Smooth muscle cell (in vitro differentiated cells): ENCODE measurements around the gene ABLIM3. TPM values are rescaled to one million over a fixed set of nuclear protein-coding genes. Genes with fewer than 3 reads are reported as not detected.
A peak's percentile ranks its signal among the peaks of the same experiment; 100 is the strongest.

Experiments
- DNase-seq: peaks from one replicate; lab custom pipeline; 2025; ENCODE audit not compliant: unreplicated experiment; lab: John Stamatoyannopoulos, UW
- H2AFZ ChIP-seq: fragments of 200-600 bp; sonication (generic); 2 replicates; pipeline ENCODE4 v1.6.0; 2016; ENCODE audit warnings: antibody characterized with exemption, low read depth, mild to moderate bottlenecking
- H3F3A ChIP-seq: fragments of 200-600 bp; sonication (generic); 2 replicates; pipeline ENCODE4 v1.6.0; 2017; ENCODE audit warnings: antibody characterized with exemption, low read depth
- H3K27ac ChIP-seq: fragments of 200-600 bp; sonication (generic); 2 replicates; pipeline ENCODE4 v1.5.1; 2016; ENCODE audit warnings: low read depth, mild to moderate bottlenecking
- H3K27me3 ChIP-seq: fragments of 200-600 bp; sonication (generic); 2 replicates; pipeline ENCODE4 v1.6.1; 2016; ENCODE audit warnings: low read depth, mild to moderate bottlenecking
- H3K36me3 ChIP-seq: fragments of 200-600 bp; sonication (generic); 2 replicates; pipeline ENCODE4 v1.5.1; 2016; ENCODE audit warnings: low read depth
- H3K4me1 ChIP-seq: fragments of 200-600 bp; sonication (generic); 2 replicates; pipeline ENCODE4 v1.5.1; 2016; ENCODE audit warnings: low read depth
- H3K4me2 ChIP-seq: fragments of 200-600 bp; sonication (generic); 2 replicates; pipeline ENCODE4 v1.6.0; 2016; ENCODE audit warnings: mild to moderate bottlenecking
- H3K4me3 ChIP-seq: fragments of 200-600 bp; sonication (generic); 2 replicates; pipeline ENCODE4 v1.5.1; 2016; ENCODE audit warnings: mild to moderate bottlenecking
- H3K79me2 ChIP-seq: fragments of 200-600 bp; sonication (generic); 2 replicates; pipeline ENCODE4 v1.6.0; 2016; ENCODE audit warnings: low read depth, mild to moderate bottlenecking
- H3K9ac ChIP-seq: fragments of 200-600 bp; sonication (generic); 2 replicates; pipeline ENCODE4 v1.6.0; 2016; ENCODE audit warnings: low read depth
- H3K9me3 ChIP-seq: fragments of 200-600 bp; sonication (generic); replicated peaks from 2 replicates; pipeline ENCODE4 v1.5.1; 2016; ENCODE audit warnings: low read depth
- H4K20me1 ChIP-seq: fragments of 200-600 bp; sonication (generic); 2 replicates; pipeline ENCODE4 v1.6.0; 2016; ENCODE audit warnings: low read depth
- WGBS: methylation state at CpG from one replicate; pipeline ENCODE4 v1.1.7; 2016; ENCODE audit warnings: low lambda C conversion rate; 5-methylcytosine and 5-hydroxymethylcytosine counted together
- polyA plus RNA-seq: library from polyadenylated mRNA; unstranded; fragments of >200 nt; fragmentation: Nextera tagmentation; extraction: Ambion mirVana; gene quantifications from 2 replicates; pipeline ENCODE4 v1.2.1, GENCODE V29; 2016
- total RNA-seq: library from RNA; depleted of rRNA; stranded (reverse); fragments of >200 nt; gene quantifications from 2 replicates; pipeline ENCODE4 v1.2.3, GENCODE V29; 2014
- TF ChIP-seq, protein P1 (sequence below): fragments of 200-600 bp; sonication (generic); IDR thresholded peaks from 2 replicates; pipeline ENCODE4 v1.5.1; 2017; ENCODE audit warnings: borderline replicate concordance, mild to moderate bottlenecking, antibody characterized with exemption; ENCODE audit not compliant: insufficient read depth, poor library complexity, severe bottlenecking

The ABLIM3 gene
- total and polyA plus RNA-seq, 2 experiments from 2014 or later, result 2.6 to 6.8 TPM

DNA sequence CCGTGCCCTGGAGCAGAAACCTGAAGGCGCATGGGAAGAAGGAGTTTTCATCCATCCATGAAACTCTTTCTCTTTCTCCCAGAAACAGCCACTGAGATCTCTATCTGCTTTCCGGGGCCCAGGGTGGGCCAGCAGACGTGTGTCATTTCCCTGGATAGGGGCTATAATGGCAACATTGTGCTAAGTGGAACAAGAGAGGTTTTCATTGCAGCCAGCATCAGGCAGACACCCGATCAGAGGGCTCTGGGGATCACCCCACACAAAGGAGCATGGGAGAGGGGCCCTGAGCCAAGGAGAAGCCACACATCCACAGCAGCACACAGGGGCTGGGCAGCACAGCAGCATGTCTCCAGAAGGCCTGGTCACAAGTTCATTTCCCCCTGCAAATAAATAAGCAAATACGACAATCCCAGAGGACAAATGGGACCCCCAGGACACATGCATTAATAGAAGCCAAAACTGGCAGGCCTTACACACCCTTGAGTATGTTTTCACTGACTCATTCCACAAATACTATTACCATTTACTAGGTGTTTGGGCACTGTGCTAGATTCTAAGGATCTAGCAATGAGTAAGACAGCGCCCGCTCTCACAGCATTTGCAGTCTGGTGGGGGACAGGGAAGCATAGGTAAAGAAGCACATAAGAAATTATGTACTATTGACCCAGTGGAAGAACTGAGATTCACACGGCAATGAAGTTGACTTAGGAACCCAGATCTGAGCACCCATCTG, 126.1 kb downstream of the ABLIM3 start:
- DNase-seq, result no peak
- Histone ChIP-seq H3K9ac (no peak overlapping the region), H3K9me3 (no peaks in the 10 kb centered on the region), H3K27ac (no peak overlapping the region), H3K4me3 (no peak overlapping the region), H3K36me3 (no peaks in the 10 kb centered on the region), H4K20me1 (no peaks in the 10 kb centered on the region), H2AFZ (no peak overlapping the region), H3K79me2 (no peaks in the 10 kb centered on the region), H3K27me3 (peaks cover 43% of the 10 kb centered on the region), H3K4me2 (no peak overlapping the region), H3F3A (peaks cover 5% of the 10 kb centered on the region), H3K4me1 (peaks cover 7% of the 10 kb centered on the region)
- 87% methylated on average over 9 of the region's 9 CpGs for WGBS
- TF ChIP-seq, protein P1, sequence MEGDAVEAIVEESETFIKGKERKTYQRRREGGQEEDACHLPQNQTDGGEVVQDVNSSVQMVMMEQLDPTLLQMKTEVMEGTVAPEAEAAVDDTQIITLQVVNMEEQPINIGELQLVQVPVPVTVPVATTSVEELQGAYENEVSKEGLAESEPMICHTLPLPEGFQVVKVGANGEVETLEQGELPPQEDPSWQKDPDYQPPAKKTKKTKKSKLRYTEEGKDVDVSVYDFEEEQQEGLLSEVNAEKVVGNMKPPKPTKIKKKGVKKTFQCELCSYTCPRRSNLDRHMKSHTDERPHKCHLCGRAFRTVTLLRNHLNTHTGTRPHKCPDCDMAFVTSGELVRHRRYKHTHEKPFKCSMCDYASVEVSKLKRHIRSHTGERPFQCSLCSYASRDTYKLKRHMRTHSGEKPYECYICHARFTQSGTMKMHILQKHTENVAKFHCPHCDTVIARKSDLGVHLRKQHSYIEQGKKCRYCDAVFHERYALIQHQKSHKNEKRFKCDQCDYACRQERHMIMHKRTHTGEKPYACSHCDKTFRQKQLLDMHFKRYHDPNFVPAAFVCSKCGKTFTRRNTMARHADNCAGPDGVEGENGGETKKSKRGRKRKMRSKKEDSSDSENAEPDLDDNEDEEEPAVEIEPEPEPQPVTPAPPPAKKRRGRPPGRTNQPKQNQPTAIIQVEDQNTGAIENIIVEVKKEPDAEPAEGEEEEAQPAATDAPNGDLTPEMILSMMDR, result no peak

DNA sequence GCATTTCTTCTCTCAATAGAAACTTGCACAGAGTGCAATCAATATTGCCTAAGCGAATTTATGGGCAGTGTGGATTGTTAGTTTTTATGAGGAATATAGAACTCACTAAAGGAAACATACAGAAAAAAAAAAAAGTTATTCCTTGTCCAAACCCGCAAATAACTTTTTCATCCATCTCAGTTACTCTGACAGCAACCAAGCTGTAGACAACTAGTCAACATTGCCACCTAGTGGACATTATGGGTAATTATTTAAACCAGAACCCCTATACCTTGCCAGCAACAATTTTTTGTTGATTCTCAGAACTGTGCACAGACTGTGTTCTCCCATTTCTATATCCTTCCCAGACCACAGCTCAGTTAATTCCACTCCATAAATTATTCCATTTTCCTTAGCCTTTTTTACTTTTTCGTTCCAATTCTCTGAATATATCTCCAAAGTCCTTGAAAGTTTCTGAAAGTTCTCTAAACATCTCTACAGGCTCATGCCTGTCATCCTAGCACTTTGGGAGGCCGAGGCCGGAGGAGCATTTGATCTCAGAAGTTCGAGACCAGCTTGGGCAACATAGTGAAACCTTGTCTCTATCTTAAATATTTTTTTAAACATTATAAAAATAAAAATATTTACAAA, 127.8 kb downstream of the ABLIM3 start:
- Histone ChIP-seq H3K27ac (no peak overlapping the region), H2AFZ (no peak overlapping the region), H3K9me3 (no peaks in the 10 kb centered on the region), H3K27me3 (peaks cover 40% of the 10 kb centered on the region), H3F3A (peaks cover 5% of the 10 kb centered on the region), H3K4me3 (no peak overlapping the region), H3K9ac (no peak overlapping the region), H3K79me2 (no peaks in the 10 kb centered on the region), H3K4me2 (no peak overlapping the region), H4K20me1 (no peaks in the 10 kb centered on the region), H3K4me1 (peaks cover 9% of the 10 kb centered on the region), H3K36me3 (no peaks in the 10 kb centered on the region)
- WGBS, result 45% methylated on average over 6 of the region's 6 CpGs
- DNase-seq, result no peak
- TF ChIP-seq, protein P1, result peak; percentile 85

DNA sequence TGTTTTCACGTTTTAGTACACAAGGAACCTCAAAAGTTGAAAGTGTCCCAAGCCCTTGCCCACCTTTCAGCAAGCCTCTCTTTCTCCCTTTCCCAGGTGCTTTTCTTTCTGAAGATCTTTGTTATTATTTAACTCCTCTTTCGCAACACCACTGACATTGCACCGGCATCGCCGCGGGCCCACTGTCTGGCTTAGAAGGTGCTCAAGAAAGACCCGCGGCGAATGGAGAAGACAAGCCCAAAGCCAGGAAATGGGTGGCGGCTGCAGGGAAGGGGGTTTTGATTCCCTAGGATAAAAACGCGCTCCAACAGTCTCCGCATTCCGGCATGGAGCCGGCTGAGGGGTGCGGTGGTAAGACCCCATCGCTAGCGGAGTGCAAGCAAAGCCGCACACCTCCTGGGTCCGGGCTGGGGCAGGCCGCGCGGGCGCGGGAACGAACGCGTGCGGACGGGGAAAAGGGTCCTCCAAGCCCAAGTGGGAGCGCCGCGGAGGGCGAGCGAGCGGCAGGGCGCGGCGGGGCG, 130.0 kb downstream of the ABLIM3 start:
- H3K36me3 ChIP-seq, result no peaks in the 10 kb centered on the region

More for the DNA sequence above, 130.0 kb downstream of the ABLIM3 start:
- Histone ChIP-seq H3K79me2 (no peaks in the 10 kb centered on the region), H3K27ac (no peak overlapping the region), H3K4me3 (peak overlapping the region; percentile 69), H3K9ac (no peak overlapping the region), H3K27me3 (peaks cover 27% of the 10 kb centered on the region), H4K20me1 (no peaks in the 10 kb centered on the region), H3K4me2 (peak overlapping the region; percentile 95), H2AFZ (peak overlapping the region; percentile 69), H3K4me1 (peaks cover 9% of the 10 kb centered on the region), H3F3A (peaks cover 5% of the 10 kb centered on the region), H3K9me3 (no peaks in the 10 kb centered on the region)
- TF ChIP-seq, protein P1, result no peak
- no peak for DNase-seq
- 4% methylated on average over 30 of the region's 40 CpGs for WGBS
